Spleen (tissue), 11 donors: ENCODE results near the gene WDFY4. TPM values are rescaled to one million over a fixed set of nuclear protein-coding genes. Genes with fewer than 3 reads are reported as not detected.

Experiments used
- DNase-seq: peaks from one replicate; pipeline ENCODE4 v3.0.0-alpha.2; 2020
- H3K27ac ChIP-seq, 8 donors: fragments of 200-600 bp; sonication (generic) in 7 of 8; 1 replicate in 4 of 8; 2 replicates in 4 of 8; pipeline versions ENCODE4 v1.5.0 to v1.8.0; 2016 to 2021; ENCODE audit warnings: inconsistent platforms in 4 of 8, mild to moderate bottlenecking in 4 of 8, moderate library complexity in 1 of 8
- H3K27me3 ChIP-seq, 7 donors: fragments of 200-600 bp; sonication (generic) in 6 of 7; replicated peaks in 1 of 7; 1 replicate in 4 of 7; 2 replicates in 3 of 7; pipeline versions ENCODE4 v1.5.0 to v1.8.0; 2016 to 2021; ENCODE audit warnings: inconsistent platforms in 3 of 7, mild to moderate bottlenecking in 1 of 7
- H3K36me3 ChIP-seq, 6 donors: fragments of 200-600 bp; sonication (generic) in 5 of 6; 1 replicate in 4 of 6; 2 replicates in 2 of 6; pipeline versions ENCODE4 v1.5.0 to v1.8.0; 2016 to 2021; ENCODE audit warnings: inconsistent platforms in 2 of 6
- H3K4me1 ChIP-seq, 6 donors: fragments of 200-600 bp; sonication (generic) in 5 of 6; 1 replicate in 3 of 6; 2 replicates in 3 of 6; pipeline versions ENCODE4 v1.5.0 to v1.8.0; 2016 to 2021; ENCODE audit warnings: inconsistent platforms in 3 of 6
- H3K4me3 ChIP-seq, 8 donors: fragments of 200-600 bp; sonication (generic) in 7 of 8; 1 replicate in 4 of 8; 2 replicates in 4 of 8; pipeline versions ENCODE4 v1.5.0 to v1.8.0; 2016 to 2021; ENCODE audit warnings: inconsistent platforms in 4 of 8, mild to moderate bottlenecking in 4 of 8, moderate library complexity in 2 of 8
- H3K9me3 ChIP-seq, 8 donors: fragments of 200-600 bp; sonication (generic) in 7 of 8; 1 replicate in 4 of 8; 2 replicates in 4 of 8; pipeline versions ENCODE4 v1.5.0 to v1.8.0; 2016 to 2021; ENCODE audit warnings: inconsistent platforms in 4 of 8
- CTCF ChIP-seq, 11 experiments: fragments of 200-600 bp in 7 of 11; fragments of 450-650 bp in 4 of 11; sonication (generic) in 4 of 11; IDR thresholded peaks in 8 of 11; conservative IDR thresholded peaks in 3 of 11; 1 replicate in 7 of 11; 2 replicates in 4 of 11; pipeline versions ENCODE4 v1.4.0 to v1.8.0; 2016 to 2021; ENCODE audit warnings: antibody characterized with exemption in 11 of 11, inconsistent platforms in 4 of 11, mild to moderate bottlenecking in 1 of 11
- POLR2A ChIP-seq, 3 donors: fragments of 450-650 bp; IDR thresholded peaks; one replicate each; pipeline ENCODE4 v1.5.1; 2017; ENCODE audit warnings: antibody characterized with exemption in 3 of 3, mild to moderate bottlenecking in 1 of 3
- POLR2AphosphoS5 ChIP-seq, 3 donors: sonication (generic); formaldehyde crosslinking; IDR thresholded peaks; one replicate each; pipeline ENCODE4 v1.5.1; 2017; ENCODE audit warnings: antibody characterized with exemption in 3 of 3
- WGBS, 5 donors: extraction: QIAGEN DNeasy Blood & Tissue Kit in 3 of 5; methylation state at CpG; one replicate each; pipeline versions ENCODE4 v1.1.5 to v1.1.7; 2013 to 2018; 5-methylcytosine and 5-hydroxymethylcytosine counted together
- intact Hi-C: fragments of 100-400 bp; cut with DNase I; formaldehyde crosslinking; loops from one replicate; pipeline ENCODE4 v1.15.0; 2023; ENCODE audit warnings: low total_unique reads
- polyA plus RNA-seq, 3 donors: library from polyadenylated mRNA; stranded (reverse); fragments of 200-250 nt; gene quantifications; one replicate each; pipeline ENCODE4 v1.2.1, GENCODE V29; 2013
- total RNA-seq, 7 donors: library from RNA; depleted of rRNA in 3 of 7; stranded (reverse); fragments of >200 nt in 3 of 7; fragmentation: NEBNext Ultra II Directional in 4 of 7; extraction: Animal tissue kit (Norgen Biotek cat#: 25700) in 4 of 7; gene quantifications; one replicate each; pipeline versions ENCODE4 v1.1.0 to v1.2.1, GENCODE V29; 2016 to 2021
- donor health status: healthy with polysubstance abuse.
- donor health status: DM: no; HTN: no; CAD: no; lungs with moderate emphysema.
- donor health status: DM: no; HTN: no; CAD: no.
- donor health status: Bipolar disorder and iron deficiency.
- donor health status: healthy.
- donor health status: DM: no; HTN: no; CAD: no.
- donor health status: DM: yes; HTN: yes; CAD: no.

Gene WDFY4
- total and polyA plus RNA-seq, 10 donors = 31.7 to 120 (median 88.9) TPM

GRCh38 chr10:48711830-48712229, 27.2 kb downstream of the WDFY4 start:
- Histone ChIP-seq H3K27me3 (no peaks in the 10 kb centered on the region), H3K27ac (no peak overlapping the region), H3K4me1 (peaks cover 0 to 39% (median 9%) of the 10 kb centered on the region in 6 donors), H3K36me3 (peaks cover 0 to 57% (median 8%) of the 10 kb centered on the region in 6 donors), H3K9me3 (peaks cover 0 to 9% (median 3%) of the 10 kb centered on the region in 8 donors), H3K4me3 (no peak overlapping the region)
- TF ChIP-seq POLR2A (IDR thresholded peaks at IDR 0.05) = no peak
- no peak for TF ChIP-seq POLR2AphosphoS5 (IDR thresholded peaks at IDR 0.05)
- TF ChIP-seq CTCF (IDR thresholded peaks at IDR 0.05 in 8 of 11, conservative IDR thresholded peaks at IDR 0.05 in 3 of 11) = no peak
- no peak for DNase-seq
- 74 to 93% (median 85%) methylated on average over 3 of the region's 3 CpGs for WGBS, 5 donors
- intact Hi-C loops = no loop called here

GRCh38 chr10:48714088-48714487, 29.4 kb downstream of the WDFY4 start:
- no peak for DNase-seq
- H3K4me1 ChIP-seq = peaks cover 0 to 24% (median 4%) of the 10 kb centered on the region in 6 donors
- intact Hi-C loops = no loop called here
- peaks cover 0 to 9% (median 3%) of the 10 kb centered on the region in 8 donors for H3K9me3 ChIP-seq
- H3K27ac ChIP-seq = peak overlapping the region in 7 of 8 donors; percentile 9 to 78 (median 55)
- H3K36me3 ChIP-seq = peaks cover 0 to 65% (median 8%) of the 10 kb centered on the region in 6 donors
- TF ChIP-seq POLR2A (IDR thresholded peaks at IDR 0.05) = no peak
- H3K27me3 ChIP-seq = no peaks in the 10 kb centered on the region
- peak overlapping the region in 1 of 8 donors; percentile 26 for H3K4me3 ChIP-seq

DNA sequence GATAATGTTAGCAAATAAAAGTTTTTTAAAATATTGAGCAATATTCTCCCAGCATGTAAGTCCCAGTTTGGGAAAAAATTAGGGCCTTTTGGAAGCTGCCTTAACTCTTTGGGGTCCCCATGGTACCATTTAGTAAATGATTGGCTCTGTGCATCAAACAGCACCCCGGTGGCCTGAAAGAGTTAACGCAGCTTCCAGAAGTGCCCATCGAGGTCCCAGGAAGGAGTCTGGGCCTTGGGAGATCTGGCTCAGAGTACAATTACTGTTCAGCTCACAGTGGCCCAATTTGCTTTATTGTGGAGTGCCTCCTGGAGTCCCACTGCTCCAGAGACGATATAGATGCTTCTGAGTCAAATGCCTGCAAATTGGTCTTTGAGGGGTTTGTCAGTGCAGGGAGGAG, 31.7 kb downstream of the WDFY4 start:
- TF ChIP-seq POLR2A (IDR thresholded peaks at IDR 0.05) (no peak), POLR2AphosphoS5 (IDR thresholded peaks at IDR 0.05) (no peak), CTCF (IDR thresholded peaks at IDR 0.05 in 8 of 11, conservative IDR thresholded peaks at IDR 0.05 in 3 of 11) (no peak)
- Histone ChIP-seq H3K4me3 (no peak overlapping the region), H3K36me3 (peaks cover 0 to 71% (median 13%) of the 10 kb centered on the region in 6 donors), H3K4me1 (peaks cover 0 to 30% (median 4%) of the 10 kb centered on the region in 6 donors), H3K27me3 (no peaks in the 10 kb centered on the region), H3K9me3 (peaks cover 0 to 9% (median 3%) of the 10 kb centered on the region in 8 donors), H3K27ac (no peak overlapping the region)
- 74 to 83% (median 79%) methylated on average over 4 of the region's 4 CpGs for WGBS, 5 donors
- no peak for DNase-seq
- intact Hi-C loops = no loop called here

DNA sequence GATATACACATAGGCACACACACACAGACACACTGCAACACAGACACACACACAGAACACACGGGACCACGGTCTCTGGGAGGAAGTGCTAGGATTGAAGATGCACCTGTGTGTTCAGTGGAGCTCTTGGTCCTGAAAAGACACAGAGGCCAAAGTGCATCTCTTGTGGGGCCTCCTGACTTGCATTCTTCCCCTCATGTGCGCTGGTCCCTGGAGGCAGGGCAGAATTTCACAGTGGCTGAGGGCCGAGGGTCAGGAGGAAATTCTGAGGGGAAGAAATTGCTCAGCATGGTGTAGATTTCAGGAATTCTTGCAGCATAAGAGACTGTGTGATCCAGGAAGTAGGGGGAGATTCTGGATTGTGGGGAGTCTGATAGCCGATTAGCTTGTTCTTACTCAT, 35.9 kb downstream of the WDFY4 start:
- WGBS, 5 donors = 58 to 76% (median 61%) methylated on average over 5 of the region's 5 CpGs
- H3K4me3 ChIP-seq = no peak overlapping the region
- intact Hi-C loops = no loop called here
- H3K4me1 ChIP-seq = peaks cover 0 to 55% (median 3%) of the 10 kb centered on the region in 6 donors
- H3K9me3 ChIP-seq = no peaks in the 10 kb centered on the region
- no peak overlapping the region for H3K27ac ChIP-seq
- peaks cover 0 to 72% (median 16%) of the 10 kb centered on the region in 6 donors for H3K36me3 ChIP-seq
- TF ChIP-seq POLR2A (IDR thresholded peaks at IDR 0.05) (no peak), POLR2AphosphoS5 (IDR thresholded peaks at IDR 0.05) (no peak), CTCF (IDR thresholded peaks at IDR 0.05 in 8 of 11, conservative IDR thresholded peaks at IDR 0.05 in 3 of 11) (no peak)
- DNase-seq = no peak
- no peaks in the 10 kb centered on the region for H3K27me3 ChIP-seq
